ENCODE data around the gene LMO7.
A peak's percentile ranks its signal among the peaks of the same experiment; 100 is the strongest.
"Not testable (repeated sequence)": the region's sequence is repeated elsewhere in the genome, so short reads cannot be mapped to it uniquely, and the experiment has no call there.

The LMO7 gene

GRCh38 chr13:75792526-75793187 lies 156.5 kb downstream of the LMO7 start:
- no peak overlapping the region for H3K4me3 Mint-ChIP-seq
- H3K27ac Mint-ChIP-seq = no peak overlapping the region
- ATAC-seq (replicated peaks) (no peak), DNase-seq (no peak)
- no peaks in the 10 kb centered on the region for H3K9me3 Mint-ChIP-seq
- H3K4me1 Mint-ChIP-seq = no peaks in the 10 kb centered on the region
- no peaks in the 10 kb centered on the region for H3K27me3 Mint-ChIP-seq
- peaks cover 7 to 14% of the 10 kb centered on the region in 2 donors for H3K36me3 Mint-ChIP-seq

- not testable (repeated sequence) for H3K27me3 Mint-ChIP-seq; ATAC-seq (replicated peaks); H3K27ac Mint-ChIP-seq; H3K4me3 Mint-ChIP-seq; DNase-seq; H3K4me1 Mint-ChIP-seq; H3K9me3 Mint-ChIP-seq
- peaks cover 7 to 17% of the 10 kb centered on the region in 2 donors for H3K36me3 Mint-ChIP-seq
Measured at GRCh38 chr13:75793188-75793567, 157.0 kb downstream of the LMO7 start.

GRCh38 chr13:75794663-75795062 lies 158.5 kb downstream of the LMO7 start:
- no peak overlapping the region for H3K4me3 Mint-ChIP-seq
- DNase-seq (no peak), ATAC-seq (replicated peaks) (no peak)
- no peaks in the 10 kb centered on the region for H3K4me1 Mint-ChIP-seq
- no peaks in the 10 kb centered on the region for H3K27me3 Mint-ChIP-seq
- H3K36me3 Mint-ChIP-seq = peaks cover 7 to 17% of the 10 kb centered on the region in 2 donors
- no peaks in the 10 kb centered on the region for H3K9me3 Mint-ChIP-seq
- no peak overlapping the region for H3K27ac Mint-ChIP-seq

GRCh38 chr13:75795274-75795673 lies 159.1 kb downstream of the LMO7 start:
- Mint-ChIP-seq H3K4me3 (no peak overlapping the region), H3K9me3 (no peaks in the 10 kb centered on the region), H3K27ac (no peak overlapping the region), H3K27me3 (no peaks in the 10 kb centered on the region), H3K4me1 (no peaks in the 10 kb centered on the region), H3K36me3 (peaks cover 7 to 17% of the 10 kb centered on the region in 2 donors)
- ATAC-seq (replicated peaks) (no peak), DNase-seq (no peak)

- peaks cover 7 to 21% of the 10 kb centered on the region in 2 donors for H3K36me3 Mint-ChIP-seq
- H3K27ac Mint-ChIP-seq = no peak overlapping the region
- H3K4me3 Mint-ChIP-seq = no peak overlapping the region
Measured at GRCh38 chr13:75796825-75797224, 160.7 kb downstream of the LMO7 start.

GRCh38 chr13:75797239-75797638 lies 161.1 kb downstream of the LMO7 start:
- H3K36me3 Mint-ChIP-seq = peaks cover 7 to 21% of the 10 kb centered on the region in 2 donors
- no peak for DNase-seq
- no peaks in the 10 kb centered on the region for H3K27me3 Mint-ChIP-seq
- no peak overlapping the region for H3K27ac Mint-ChIP-seq
- no peak overlapping the region for H3K4me3 Mint-ChIP-seq
- H3K9me3 Mint-ChIP-seq = no peaks in the 10 kb centered on the region
- no peak for ATAC-seq (replicated peaks)
- H3K4me1 Mint-ChIP-seq = no peaks in the 10 kb centered on the region

More at GRCh38 chr13:75796825-75797224, 160.7 kb downstream of the LMO7 start:
- Mint-ChIP-seq H3K4me1 (no peaks in the 10 kb centered on the region), H3K27me3 (no peaks in the 10 kb centered on the region), H3K9me3 (no peaks in the 10 kb centered on the region)
- DNase-seq (no peak), ATAC-seq (replicated peaks) (no peak)

GRCh38 chr13:75797719-75798118 lies 161.6 kb downstream of the LMO7 start:
- Mint-ChIP-seq H3K9me3 (no peaks in the 10 kb centered on the region), H3K36me3 (peaks cover 7 to 21% of the 10 kb centered on the region in 2 donors), H3K4me3 (no peak overlapping the region), H3K27ac (no peak overlapping the region), H3K27me3 (no peaks in the 10 kb centered on the region), H3K4me1 (peaks cover 0 to 2% of the 10 kb centered on the region in 2 donors)
- DNase-seq = no peak
- no peak for ATAC-seq (replicated peaks)

GRCh38 chr13:75798353-75799255 lies 162.5 kb downstream of the LMO7 start:
- no peak for ATAC-seq (replicated peaks)
- Mint-ChIP-seq H3K27ac (no peak overlapping the region), H3K4me1 (peaks cover 3 to 9% of the 10 kb centered on the region in 2 donors)

GRCh38 chr13:75800545-75800944 lies 164.4 kb downstream of the LMO7 start:
- H3K4me1 Mint-ChIP-seq = peaks cover 3 to 9% of the 10 kb centered on the region in 2 donors
- peaks cover 7 to 29% of the 10 kb centered on the region in 2 donors for H3K36me3 Mint-ChIP-seq
- H3K27me3 Mint-ChIP-seq = no peaks in the 10 kb centered on the region
- H3K4me3 Mint-ChIP-seq = no peak overlapping the region
- no peak overlapping the region for H3K27ac Mint-ChIP-seq
- ATAC-seq (replicated peaks) = no peak
- H3K9me3 Mint-ChIP-seq = no peaks in the 10 kb centered on the region
- DNase-seq = no peak

More at GRCh38 chr13:75798353-75799255, 162.5 kb downstream of the LMO7 start:
- H3K4me3 Mint-ChIP-seq = no peak overlapping the region
- H3K9me3 Mint-ChIP-seq = no peaks in the 10 kb centered on the region
- H3K36me3 Mint-ChIP-seq = peaks cover 7 to 21% of the 10 kb centered on the region in 2 donors
- H3K27me3 Mint-ChIP-seq = no peaks in the 10 kb centered on the region
- DNase-seq = no peak

- H3K9me3 Mint-ChIP-seq = no peaks in the 10 kb centered on the region
- ATAC-seq (replicated peaks) (no peak), DNase-seq (no peak)
- no peaks in the 10 kb centered on the region for H3K27me3 Mint-ChIP-seq
- H3K4me1 Mint-ChIP-seq = peaks cover 3 to 9% of the 10 kb centered on the region in 2 donors
- peaks cover 8 to 33% of the 10 kb centered on the region in 2 donors for H3K36me3 Mint-ChIP-seq
- H3K27ac Mint-ChIP-seq = no peak overlapping the region
- no peak overlapping the region for H3K4me3 Mint-ChIP-seq
Measured at GRCh38 chr13:75801388-75801945, 165.3 kb downstream of the LMO7 start.

- no peaks in the 10 kb centered on the region for H3K9me3 Mint-ChIP-seq
- peaks cover 2 to 28% of the 10 kb centered on the region in 2 donors for H3K36me3 Mint-ChIP-seq
- no peaks in the 10 kb centered on the region for H3K27me3 Mint-ChIP-seq
- DNase-seq = no peak
- peaks cover 3 to 9% of the 10 kb centered on the region in 2 donors for H3K4me1 Mint-ChIP-seq
- no peak overlapping the region for H3K4me3 Mint-ChIP-seq
- ATAC-seq (replicated peaks) = no peak
- H3K27ac Mint-ChIP-seq = no peak overlapping the region
Measured at GRCh38 chr13:75802161-75802560, 166.0 kb downstream of the LMO7 start.

GRCh38 chr13:75803164-75803611 lies 167.1 kb downstream of the LMO7 start:
- H3K27me3 Mint-ChIP-seq = no peaks in the 10 kb centered on the region
- no peaks in the 10 kb centered on the region for H3K9me3 Mint-ChIP-seq
- H3K4me3 Mint-ChIP-seq = no peak overlapping the region
- peaks cover 2 to 29% of the 10 kb centered on the region in 2 donors for H3K36me3 Mint-ChIP-seq
- H3K27ac Mint-ChIP-seq = no peak overlapping the region
- peaks cover 3 to 9% of the 10 kb centered on the region in 2 donors for H3K4me1 Mint-ChIP-seq
- no peak for DNase-seq
- peak in 1 of 2 donors; percentile 43 for ATAC-seq (replicated peaks)

- DNase-seq = no peak
- no peaks in the 10 kb centered on the region for H3K9me3 Mint-ChIP-seq
Measured at GRCh38 chr13:75804054-75804453, 167.9 kb downstream of the LMO7 start.

GRCh38 chr13:75804605-75805004 lies 168.5 kb downstream of the LMO7 start:
- Mint-ChIP-seq H3K4me3 (no peak overlapping the region), H3K4me1 (peaks cover 3 to 9% of the 10 kb centered on the region in 2 donors), H3K27me3 (no peaks in the 10 kb centered on the region), H3K27ac (no peak overlapping the region), H3K9me3 (no peaks in the 10 kb centered on the region), H3K36me3 (peaks cover 2 to 29% of the 10 kb centered on the region in 2 donors)
- ATAC-seq (replicated peaks) (no peak), DNase-seq (no peak)

More at GRCh38 chr13:75804054-75804453, 167.9 kb downstream of the LMO7 start:
- Mint-ChIP-seq H3K4me1 (peaks cover 3 to 9% of the 10 kb centered on the region in 2 donors), H3K4me3 (no peak overlapping the region), H3K27ac (no peak overlapping the region), H3K27me3 (no peaks in the 10 kb centered on the region), H3K36me3 (peaks cover 2 to 29% of the 10 kb centered on the region in 2 donors)
- no peak for ATAC-seq (replicated peaks)
